Measurements from ENCODE around the gene MGAT4B.

DNA sequence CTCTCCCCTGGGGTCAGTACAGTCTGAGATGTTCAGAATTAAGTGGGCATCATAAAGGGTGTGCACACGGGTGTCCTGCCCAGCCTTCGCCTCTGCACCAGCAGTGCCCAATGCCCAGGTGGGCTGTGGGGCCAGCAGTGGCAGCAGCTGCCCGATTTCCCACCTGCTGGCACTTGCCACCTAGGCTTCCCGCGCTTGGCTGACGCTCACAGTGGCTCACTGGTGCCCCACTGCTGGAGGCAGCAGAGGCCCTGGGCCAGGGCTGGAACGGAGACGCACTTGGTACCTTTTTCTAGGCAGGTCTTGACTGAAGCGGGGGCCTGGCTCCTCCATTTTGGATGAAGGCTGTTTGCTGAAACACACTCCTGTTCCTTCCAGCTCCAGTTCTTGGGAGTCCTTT is 35.0 kb upstream of the MGAT4B start:
- TF ChIP-seq, protein P1, sequence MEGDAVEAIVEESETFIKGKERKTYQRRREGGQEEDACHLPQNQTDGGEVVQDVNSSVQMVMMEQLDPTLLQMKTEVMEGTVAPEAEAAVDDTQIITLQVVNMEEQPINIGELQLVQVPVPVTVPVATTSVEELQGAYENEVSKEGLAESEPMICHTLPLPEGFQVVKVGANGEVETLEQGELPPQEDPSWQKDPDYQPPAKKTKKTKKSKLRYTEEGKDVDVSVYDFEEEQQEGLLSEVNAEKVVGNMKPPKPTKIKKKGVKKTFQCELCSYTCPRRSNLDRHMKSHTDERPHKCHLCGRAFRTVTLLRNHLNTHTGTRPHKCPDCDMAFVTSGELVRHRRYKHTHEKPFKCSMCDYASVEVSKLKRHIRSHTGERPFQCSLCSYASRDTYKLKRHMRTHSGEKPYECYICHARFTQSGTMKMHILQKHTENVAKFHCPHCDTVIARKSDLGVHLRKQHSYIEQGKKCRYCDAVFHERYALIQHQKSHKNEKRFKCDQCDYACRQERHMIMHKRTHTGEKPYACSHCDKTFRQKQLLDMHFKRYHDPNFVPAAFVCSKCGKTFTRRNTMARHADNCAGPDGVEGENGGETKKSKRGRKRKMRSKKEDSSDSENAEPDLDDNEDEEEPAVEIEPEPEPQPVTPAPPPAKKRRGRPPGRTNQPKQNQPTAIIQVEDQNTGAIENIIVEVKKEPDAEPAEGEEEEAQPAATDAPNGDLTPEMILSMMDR (conservative IDR thresholded peaks at IDR 0.05; ENCODE audit: low read depth, low read length): no peak
- TF ChIP-seq POLR2A (IDR thresholded peaks at IDR 0.05; ENCODE audit: low read depth, low read length) (no peak), RCOR1 (IDR thresholded peaks at IDR 0.05; ENCODE audit: insufficient replicate concordance, low read length) (no peak), RAD21 (IDR thresholded peaks at IDR 0.05; ENCODE audit: low read length) (no peak), NFE2L2 (IDR thresholded peaks at IDR 0.05; ENCODE audit: low read depth, low read length) (no peak), RFX5 (IDR thresholded peaks at IDR 0.05; ENCODE audit: low read depth, low read length) (no peak), MAZ (IDR thresholded peaks at IDR 0.05; ENCODE audit: borderline replicate concordance, low read depth, low read length) (no peak), MAFK (IDR thresholded peaks at IDR 0.05; ENCODE audit: low read depth, low read length) (no peak)

Data from IMR-90 (cell line).